ENCODE results near the gene EIF4EBP2.

Gene EIF4EBP2

GRCh38 chr10:70362328-70362727 is 41.6 kb upstream of the EIF4EBP2 start:
- TF ChIP-seq CTCF (IDR thresholded peaks at IDR 0.05): no peak

DNA sequence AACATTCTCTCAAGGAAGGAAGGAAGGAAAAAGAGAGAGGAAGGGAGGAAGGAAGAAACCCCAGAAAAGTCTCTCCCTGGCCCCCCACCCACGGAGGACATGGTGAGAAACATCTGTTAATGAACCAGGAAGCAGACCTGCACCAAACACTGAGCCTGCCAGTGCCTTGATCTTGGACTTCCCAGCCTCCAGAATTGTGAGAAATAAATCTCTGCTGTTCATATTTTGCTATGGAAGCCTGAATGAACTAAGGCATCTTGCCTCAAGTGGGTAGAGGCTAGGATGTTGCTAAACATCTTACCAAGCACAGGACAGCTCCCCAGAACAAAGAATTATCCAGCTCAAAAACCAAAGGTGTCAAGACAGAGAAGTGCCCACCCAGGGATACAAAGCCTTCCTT is 40.7 kb upstream of the EIF4EBP2 start:
- no peak for TF ChIP-seq CTCF (IDR thresholded peaks at IDR 0.05)

DNA sequence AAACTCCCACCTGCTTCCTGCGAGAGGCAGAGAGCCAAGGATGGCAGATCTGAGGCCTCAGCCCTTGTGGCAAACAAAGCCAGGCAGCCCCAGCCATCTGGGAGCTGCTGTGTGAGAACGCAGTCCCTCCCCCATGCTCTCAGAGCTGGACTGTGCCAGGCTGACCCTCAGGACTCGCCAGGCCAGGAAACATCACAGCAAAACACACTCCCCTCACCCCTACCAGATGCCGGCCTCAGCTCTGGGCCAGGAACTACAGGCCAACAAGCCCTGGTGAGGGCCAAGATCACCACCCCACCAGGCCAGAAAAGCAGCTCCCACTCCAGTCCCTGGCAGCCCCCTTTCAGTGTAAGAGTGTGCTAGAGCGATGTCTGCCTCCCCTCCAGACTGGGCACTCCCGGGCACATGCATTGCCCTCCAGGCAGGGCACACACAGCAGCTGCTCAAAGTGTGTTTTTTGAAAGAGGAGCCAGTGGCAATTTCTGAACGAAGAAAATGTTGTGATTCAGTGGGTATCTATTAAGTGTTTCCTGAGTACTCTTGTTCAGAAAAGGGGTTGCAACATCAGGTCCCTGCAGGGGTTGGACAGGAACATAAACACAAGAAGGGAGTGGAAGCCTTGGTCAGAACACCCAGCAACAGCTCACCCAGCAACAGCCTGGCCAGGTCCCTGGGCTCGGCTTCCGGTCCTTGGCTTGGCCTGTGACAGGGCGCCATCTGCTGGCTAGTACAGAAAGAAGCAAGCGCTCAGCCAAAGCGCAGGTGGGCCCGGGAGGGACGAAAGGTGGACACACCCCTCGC is 39.8 kb upstream of the EIF4EBP2 start:
- TF ChIP-seq CTCF (IDR thresholded peaks at IDR 0.05): peak; percentile 78

- peak; percentile 32; the same call in 1 of the 2 replicates for TF ChIP-seq CTCF (IDR thresholded peaks at IDR 0.05)
Observed at GRCh38 chr10:70364772-70365091, 39.2 kb upstream of the EIF4EBP2 start.

- no peak for TF ChIP-seq CTCF (IDR thresholded peaks at IDR 0.05)
Observed at GRCh38 chr10:70367195-70367796, 36.6 kb upstream of the EIF4EBP2 start.

GRCh38 chr10:70368774-70369482 is 35.0 kb upstream of the EIF4EBP2 start:
- no peak for TF ChIP-seq CTCF (IDR thresholded peaks at IDR 0.05)

DNA sequence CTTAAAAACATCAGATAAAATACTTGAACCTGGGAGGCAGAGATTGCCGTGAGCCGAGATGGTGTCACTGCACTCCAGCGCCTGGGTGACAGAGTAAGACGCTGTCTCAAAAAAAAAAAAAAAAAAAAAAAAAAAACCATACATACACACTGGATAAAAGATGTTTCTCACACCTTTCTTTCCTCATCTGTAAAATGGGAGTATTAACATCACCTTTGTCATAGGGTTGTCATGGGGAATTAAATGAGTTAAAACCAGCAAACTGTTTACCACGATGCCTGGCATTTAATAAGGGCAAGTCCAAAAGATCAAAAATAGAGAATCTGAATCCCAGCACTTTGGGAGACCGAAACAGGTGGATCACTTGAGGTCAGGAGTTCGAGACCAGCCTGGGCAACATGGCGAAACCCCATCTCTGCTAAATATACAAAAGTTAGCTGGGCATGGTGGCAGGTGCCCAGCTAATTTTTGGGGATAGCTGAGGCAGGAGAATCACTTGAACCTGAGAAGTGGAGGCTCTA is 34.4 kb upstream of the EIF4EBP2 start:
- no peak for TF ChIP-seq CTCF (IDR thresholded peaks at IDR 0.05)

All from LNCAP (cell line).